CD14-positive monocyte (primary cell): Measurements from ENCODE around the gene LRP6. TPM values are rescaled to one million over a fixed set of nuclear protein-coding genes. Genes with fewer than 3 reads are reported as not detected.

ENCODE experiments used
- DNase-seq, 3 donors: peaks; one replicate each; pipeline ENCODE4 v3.0.0-alpha.2; 2011 to 2022
- H2AFZ ChIP-seq: 2 replicates; pipeline ENCODE4 v1.6.0; 2012; ENCODE audit warnings: mild to moderate bottlenecking, low read depth, low read length, inconsistent platforms; ENCODE audit not compliant: insufficient read depth, poor library complexity, severe bottlenecking
- H3K27ac ChIP-seq, 2 donors: 1 replicate in 1 of 2; 2 replicates in 1 of 2; pipeline ENCODE4 v1.5.1; 2012 to 2013; ENCODE audit warnings: low read length in 2 of 2, control low read depth in 1 of 2, inconsistent platforms in 1 of 2, low read depth in 1 of 2, mild to moderate bottlenecking in 1 of 2
- H3K27me3 ChIP-seq, 2 donors: one replicate each; pipeline versions ENCODE4 v1.6.0 to v1.6.1; 2011 to 2013; ENCODE audit warnings: low read length in 2 of 2; ENCODE audit not compliant: control insufficient read depth in 2 of 2, insufficient read depth in 2 of 2
- H3K36me3 ChIP-seq, 2 donors: replicated peaks in 1 of 2; 1 replicate in 1 of 2; 2 replicates in 1 of 2; pipeline versions ENCODE4 v1.5.1 to v1.6.1; 2012 to 2013; ENCODE audit warnings: low read length in 2 of 2, control low read depth in 1 of 2, inconsistent platforms in 1 of 2, mild to moderate bottlenecking in 1 of 2; ENCODE audit not compliant: insufficient read depth in 2 of 2, control insufficient read depth in 1 of 2
- H3K4me1 ChIP-seq, 2 donors: 1 replicate in 1 of 2; 2 replicates in 1 of 2; pipeline versions ENCODE4 v1.5.1 to v1.6.1; 2012 to 2013; ENCODE audit warnings: low read length in 2 of 2, control low read depth in 1 of 2, inconsistent platforms in 1 of 2, mild to moderate bottlenecking in 1 of 2, moderate library complexity in 1 of 2; ENCODE audit not compliant: insufficient read depth in 2 of 2, control insufficient read depth in 1 of 2
- H3K4me2 ChIP-seq: replicated peaks from 2 replicates; pipeline ENCODE3; 2012; ENCODE audit warnings: low read length, moderate library complexity, mild to moderate bottlenecking; ENCODE audit not compliant: poor library complexity, severe bottlenecking; ENCODE audit errors: extremely low read depth
- H3K4me3 ChIP-seq, 3 experiments: fragments of 200-600 bp in 1 of 3; sonication (generic) in 1 of 3; replicated peaks in 1 of 3; 1 replicate in 2 of 3; 2 replicates in 1 of 3; pipeline ENCODE4 v1.5.1; 2011 to 2013; ENCODE audit warnings: low read length in 3 of 3, mild to moderate bottlenecking in 3 of 3, control low read depth in 2 of 3, low read depth in 2 of 3, inconsistent platforms in 1 of 3, moderate library complexity in 1 of 3
- H3K79me2 ChIP-seq: 2 replicates; pipeline ENCODE4 v1.6.0; 2012; ENCODE audit warnings: mild to moderate bottlenecking, control low read depth, inconsistent platforms, low read length, moderate library complexity; ENCODE audit not compliant: insufficient read depth
- H3K9ac ChIP-seq: 2 replicates; pipeline ENCODE4 v1.6.0; 2017; ENCODE audit warnings: low read length, mild to moderate bottlenecking; ENCODE audit not compliant: insufficient read depth, poor library complexity, severe bottlenecking
- H3K9me3 ChIP-seq, 2 donors: replicated peaks in 1 of 2; 1 replicate in 1 of 2; 2 replicates in 1 of 2; pipeline versions ENCODE4 v1.5.1 to v1.6.1; 2012 to 2013; ENCODE audit warnings: low read length in 2 of 2, control low read depth in 1 of 2; ENCODE audit not compliant: control insufficient read depth in 1 of 2, insufficient read depth in 1 of 2
- H4K20me1 ChIP-seq: 2 replicates; pipeline ENCODE4 v1.6.0; 2012; ENCODE audit warnings: mild to moderate bottlenecking, low read length, control low read depth, moderate library complexity; ENCODE audit not compliant: insufficient read depth
- H3K27ac Mint-ChIP-seq, 7 donors: one replicate each; pipeline ENCODE4 v1.8.0; 2020; ENCODE audit warnings: mild to moderate bottlenecking in 7 of 7, mixed read lengths in 7 of 7, moderate library complexity in 6 of 7, inconsistent platforms in 2 of 7
- H3K27me3 Mint-ChIP-seq, 3 donors: one replicate each; pipeline ENCODE4 v1.8.0; 2021 to 2022; ENCODE audit warnings: low read depth in 3 of 3, mild to moderate bottlenecking in 3 of 3, mixed read lengths in 3 of 3, moderate library complexity in 3 of 3, inconsistent platforms in 1 of 3
- H3K36me3 Mint-ChIP-seq, 2 donors: one replicate each; pipeline ENCODE4 v1.8.0; 2020; ENCODE audit warnings: mixed read lengths in 2 of 2, inconsistent platforms in 1 of 2, mild to moderate bottlenecking in 1 of 2
- H3K4me1 Mint-ChIP-seq: one replicate; pipeline ENCODE4 v1.8.0; 2020; ENCODE audit warnings: mild to moderate bottlenecking, mixed read lengths
- H3K4me3 Mint-ChIP-seq, 2 donors: one replicate each; pipeline ENCODE4 v1.8.0; 2020; ENCODE audit warnings: mild to moderate bottlenecking in 2 of 2, mixed read lengths in 2 of 2, moderate library complexity in 1 of 2
- H3K9me3 Mint-ChIP-seq, 7 donors: one replicate each; pipeline ENCODE4 v1.8.0; 2020 to 2022; ENCODE audit warnings: mixed read lengths in 7 of 7, mild to moderate bottlenecking in 6 of 7, moderate library complexity in 6 of 7, inconsistent platforms in 2 of 7
- WGBS: methylation state at CpG from one replicate; pipeline ENCODE4 v1.1.5; 2013; ENCODE audit warnings: missing lambda C conversion rate; ENCODE audit not compliant: insufficient coverage; 5-methylcytosine and 5-hydroxymethylcytosine counted together
- intact Hi-C, 2 donors: fragments of 100-400 bp; cut with micrococcal nuclease; formaldehyde crosslinking; loops; one replicate each; pipeline versions ENCODE4 v1.15.0 to v1.15.1; 2023
- polyA plus RNA-seq, 3 donors: library from polyadenylated mRNA; depleted of rRNA in 1 of 3; unstranded in 2 of 3; stranded (reverse) in 1 of 3; fragments of 300-500 nt in 2 of 3; fragments of >200 nt in 1 of 3; fragmentation: Illumina TruSeq in 2 of 3; gene quantifications; 1 replicate in 2 of 3; 2 replicates in 1 of 3; pipeline ENCODE4 v1.2.3, GENCODE V29; 2012 to 2021
- TF ChIP-seq, protein P1 (sequence below): fragments of 200-600 bp; IDR thresholded peaks from one replicate; pipeline ENCODE4 v1.8.0; 2022; ENCODE audit warnings: antibody characterized with exemption, mild to moderate bottlenecking

The LRP6 gene
- polyA plus RNA-seq, 3 donors = 0.08 TPM; not detected in 2

DNA sequence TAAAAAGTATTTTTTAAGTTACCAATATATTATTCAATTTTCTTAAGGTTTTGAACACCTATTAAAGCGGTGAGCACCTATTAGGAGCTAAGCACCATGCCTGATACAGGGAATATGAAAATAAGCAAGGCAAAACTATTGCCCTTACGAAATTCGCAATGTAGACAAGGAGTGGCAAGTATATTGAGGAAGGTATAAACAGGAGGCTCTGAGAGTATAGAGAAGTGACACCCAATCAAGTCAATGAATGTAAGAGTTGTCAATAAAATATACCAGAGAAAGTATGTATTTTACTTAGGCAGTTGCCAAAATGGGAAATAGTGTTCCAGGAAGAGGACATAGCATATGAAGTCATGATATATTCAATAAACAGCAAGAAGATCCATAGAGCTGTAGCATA lies 57.2 kb downstream of the LRP6 start:
- Histone ChIP-seq H3K9me3 (no peaks in the 10 kb centered on the region), H3K9ac (no peak overlapping the region), H3K79me2 (no peaks in the 10 kb centered on the region), H3K27me3 (no peaks in the 10 kb centered on the region), H3K4me2 (no peak overlapping the region), H3K27ac (no peak overlapping the region), H3K36me3 (no peaks in the 10 kb centered on the region), H3K4me1 (no peaks in the 10 kb centered on the region), H4K20me1 (no peaks in the 10 kb centered on the region), H3K4me3 (no peak overlapping the region), H2AFZ (no peak overlapping the region)
- no peak overlapping the region for H3K27ac Mint-ChIP-seq
- peaks cover 0 to 1% (median 0%) of the 10 kb centered on the region in 7 donors for H3K9me3 Mint-ChIP-seq
- H3K36me3 Mint-ChIP-seq = no peaks in the 10 kb centered on the region
- TF ChIP-seq, protein P1, sequence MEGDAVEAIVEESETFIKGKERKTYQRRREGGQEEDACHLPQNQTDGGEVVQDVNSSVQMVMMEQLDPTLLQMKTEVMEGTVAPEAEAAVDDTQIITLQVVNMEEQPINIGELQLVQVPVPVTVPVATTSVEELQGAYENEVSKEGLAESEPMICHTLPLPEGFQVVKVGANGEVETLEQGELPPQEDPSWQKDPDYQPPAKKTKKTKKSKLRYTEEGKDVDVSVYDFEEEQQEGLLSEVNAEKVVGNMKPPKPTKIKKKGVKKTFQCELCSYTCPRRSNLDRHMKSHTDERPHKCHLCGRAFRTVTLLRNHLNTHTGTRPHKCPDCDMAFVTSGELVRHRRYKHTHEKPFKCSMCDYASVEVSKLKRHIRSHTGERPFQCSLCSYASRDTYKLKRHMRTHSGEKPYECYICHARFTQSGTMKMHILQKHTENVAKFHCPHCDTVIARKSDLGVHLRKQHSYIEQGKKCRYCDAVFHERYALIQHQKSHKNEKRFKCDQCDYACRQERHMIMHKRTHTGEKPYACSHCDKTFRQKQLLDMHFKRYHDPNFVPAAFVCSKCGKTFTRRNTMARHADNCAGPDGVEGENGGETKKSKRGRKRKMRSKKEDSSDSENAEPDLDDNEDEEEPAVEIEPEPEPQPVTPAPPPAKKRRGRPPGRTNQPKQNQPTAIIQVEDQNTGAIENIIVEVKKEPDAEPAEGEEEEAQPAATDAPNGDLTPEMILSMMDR = no peak
- DNase-seq = no peak
- intact Hi-C loops = no loop called here
- no peak overlapping the region for H3K4me3 Mint-ChIP-seq
- peaks cover 1% of the 10 kb centered on the region for H3K4me1 Mint-ChIP-seq
- WGBS = no CpG with 5 or more reads among the region's 3 CpGs
- peaks cover 1 to 4% (median 3%) of the 10 kb centered on the region in 3 donors for H3K27me3 Mint-ChIP-seq

DNA sequence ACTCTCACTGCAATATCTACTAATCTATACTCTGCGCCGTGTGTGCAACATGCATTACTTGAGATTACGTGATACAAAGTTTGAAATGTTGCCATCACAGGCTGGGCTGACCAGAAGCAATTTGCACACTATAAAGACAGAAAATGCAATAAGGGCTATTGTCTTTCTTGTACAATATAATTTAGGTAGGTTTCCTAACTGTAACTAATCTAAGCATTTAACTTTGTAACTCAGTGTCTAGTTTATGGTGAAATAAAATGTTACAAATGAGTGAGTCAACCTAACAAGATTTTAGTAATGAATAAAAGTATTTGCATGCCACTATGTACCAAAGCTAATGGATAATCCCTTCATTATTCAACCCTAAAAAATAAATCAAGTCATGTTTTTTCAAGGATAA lies 57.8 kb downstream of the LRP6 start:
- TF ChIP-seq, protein P1 = no peak
- no peaks in the 10 kb centered on the region for H4K20me1 ChIP-seq
- H3K27ac Mint-ChIP-seq = no peak overlapping the region
- H3K9me3 Mint-ChIP-seq = peaks cover 0 to 1% (median 0%) of the 10 kb centered on the region in 7 donors
- H3K4me3 Mint-ChIP-seq = no peak overlapping the region
- H3K27ac ChIP-seq = no peak overlapping the region
- no peaks in the 10 kb centered on the region for H3K36me3 ChIP-seq
- H3K4me2 ChIP-seq = no peak overlapping the region
- no peak overlapping the region for H3K4me3 ChIP-seq
- no peaks in the 10 kb centered on the region for H3K4me1 Mint-ChIP-seq
- H3K9ac ChIP-seq = no peak overlapping the region
- intact Hi-C loops = no loop called here
- no CpG with 5 or more reads among the region's 3 CpGs for WGBS
- H3K27me3 ChIP-seq = no peaks in the 10 kb centered on the region
- H2AFZ ChIP-seq = no peak overlapping the region
- H3K4me1 ChIP-seq = no peaks in the 10 kb centered on the region
- H3K9me3 ChIP-seq = no peaks in the 10 kb centered on the region
- no peak for DNase-seq
- peaks cover 1 to 4% (median 3%) of the 10 kb centered on the region in 3 donors for H3K27me3 Mint-ChIP-seq
- no peaks in the 10 kb centered on the region for H3K36me3 Mint-ChIP-seq
- no peaks in the 10 kb centered on the region for H3K79me2 ChIP-seq
